HCT116 (cell line): Measurements from ENCODE around the gene FAM13A. TPM values are rescaled to one million over a fixed set of nuclear protein-coding genes. Genes with fewer than 3 reads are reported as not detected.

Source experiments
- ATAC-seq: fragments of 200-7000 bp; cut with Tn5 transposase; 2 replicates; pipeline ENCODE4 v1.9.1; 2020; ENCODE audit warnings: mild to moderate bottlenecking, moderate library complexity
- BruUV-seq: library from RNA; stranded (reverse); fragments of 400-500 nt; replicated peaks from 2 replicates; lab custom pipeline; 2021; lab: Mats Ljungman, UMichigan
- CTCF ChIA-PET: fragments of 300-600 bp; sonication (Branson Sonifier 250); formaldehyde crosslinking; loops from one replicate; lab custom pipeline; 2021; ENCODE audit warnings: antibody characterized with exemption; lab: Charles Lee
- POLR2A ChIA-PET: fragments of 300-600, 350-600 bp; sonication (Branson Sonifier 250); formaldehyde crosslinking; loops from one replicate; lab custom pipeline; 2021; ENCODE audit warnings: antibody characterized with exemption; lab: Charles Lee
- RAD21 ChIA-PET, 2 experiments: fragments of 300-600 bp; sonication (Branson Sonifier 250); formaldehyde crosslinking; loops; one replicate each; lab custom pipeline; 2023; ENCODE audit warnings: low total read pairs in 2 of 2; ENCODE audit not compliant: uncharacterized antibody in 2 of 2, unreplicated experiment in 2 of 2, low non-redundant PET in 1 of 2; lab: Charles Lee
- DNase-seq: peaks from one replicate; pipeline ENCODE4 v3.0.0-alpha.2; 2010; ENCODE audit warnings: low read depth, low spot score
- H2AFZ ChIP-seq: fragments of 200-600 bp; shearing (Covaris generic), sonication (generic); 2 replicates; pipeline ENCODE4 v1.6.1; 2017; ENCODE audit warnings: low read depth, mixed run types, mixed read lengths, antibody characterized with exemption, low read length; ENCODE audit not compliant: poor library complexity, severe bottlenecking
- H3K27ac ChIP-seq: 2 replicates; pipeline ENCODE4 v1.5.1; 2012; ENCODE audit warnings: low read depth, low read length
- H3K27me3 ChIP-seq: fragments of 200-600 bp; sonication (generic); 2 replicates; pipeline ENCODE4 v1.6.1; 2016; ENCODE audit warnings: mixed run types, low read length, mixed read lengths; ENCODE audit not compliant: insufficient read depth
- H3K36me3 ChIP-seq, 2 experiments: fragments of 200-500 bp in 1 of 2; fragments of 200-600 bp in 1 of 2; sonication (Bioruptor generic) in 1 of 2; sonication (generic) in 1 of 2; 2 replicates each; pipeline versions ENCODE4 v1.5.1 to v1.6.1; 2014 to 2016; ENCODE audit warnings: low read length in 2 of 2, inconsistent platforms in 1 of 2, mixed read lengths in 1 of 2, mixed run types in 1 of 2; ENCODE audit not compliant: insufficient read depth in 2 of 2, control insufficient read depth in 1 of 2
- H3K4me1 ChIP-seq, 2 experiments: fragments of 200-600 bp in 1 of 2; sonication (generic) in 1 of 2; 2 replicates each; pipeline versions ENCODE4 v1.5.1 to v1.6.1; 2012 to 2017; ENCODE audit warnings: low read length in 2 of 2, inconsistent platforms in 1 of 2, mild to moderate bottlenecking in 1 of 2, mixed read lengths in 1 of 2, mixed run types in 1 of 2, moderate library complexity in 1 of 2; ENCODE audit not compliant: insufficient read depth in 2 of 2, control insufficient read depth in 1 of 2
- H3K4me2 ChIP-seq: fragments of 200-600 bp; sonication (generic); 2 replicates; pipeline ENCODE4 v1.6.1; 2017; ENCODE audit warnings: mixed run types, low read length, mixed read lengths
- H3K4me3 ChIP-seq, 2 experiments: fragments of 200-600 bp in 1 of 2; sonication (generic) in 1 of 2; replicated peaks in 1 of 2; 2 replicates each; pipeline ENCODE4 v1.5.1; 2011 to 2016; ENCODE audit warnings: low read length in 2 of 2, control low read depth in 1 of 2, low read depth in 1 of 2, mild to moderate bottlenecking in 1 of 2, mixed read lengths in 1 of 2, mixed run types in 1 of 2
- H3K79me2 ChIP-seq: fragments of 200-600 bp; sonication (generic); 2 replicates; pipeline ENCODE4 v1.6.1; 2017; ENCODE audit warnings: mild to moderate bottlenecking, mixed run types, low read length, moderate library complexity, mixed read lengths; ENCODE audit not compliant: insufficient read depth
- H3K9ac ChIP-seq: fragments of 200-600 bp; sonication (generic); 2 replicates; pipeline ENCODE4 v1.6.1; 2016; ENCODE audit warnings: low read length, mixed read lengths
- H3K9me2 ChIP-seq: fragments of 200-600 bp; sonication (generic), shearing (Covaris generic); 2 replicates; pipeline ENCODE4 v1.6.1; 2017; ENCODE audit warnings: mixed run types, mild to moderate bottlenecking, moderate library complexity; ENCODE audit not compliant: insufficient read depth
- H3K9me3 ChIP-seq, 2 experiments: fragments of 200-500 bp in 1 of 2; fragments of 200-600 bp in 1 of 2; sonication (Bioruptor generic) in 1 of 2; sonication (generic) in 1 of 2; 2 replicates each; pipeline ENCODE4 v1.6.1; 2014 to 2017; ENCODE audit warnings: low read length in 2 of 2, mixed read lengths in 2 of 2, inconsistent platforms in 1 of 2, low read depth in 1 of 2, mild to moderate bottlenecking in 1 of 2, mixed run types in 1 of 2, moderate library complexity in 1 of 2; ENCODE audit not compliant: control insufficient read depth in 1 of 2, insufficient read depth in 1 of 2
- H4K20me1 ChIP-seq: fragments of 200-600 bp; sonication (generic), shearing (Covaris generic); 2 replicates; pipeline ENCODE4 v1.6.1; 2017; ENCODE audit warnings: mixed run types, mild to moderate bottlenecking, moderate library complexity; ENCODE audit not compliant: insufficient read depth
- CBX3 ChIP-seq: IDR thresholded peaks from 2 replicates; pipeline ENCODE4 v1.6.1; 2012; ENCODE audit warnings: low read depth
- EZH2 ChIP-seq: fragments of 200-600 bp; sonication (generic); IDR thresholded peaks from 2 replicates; pipeline ENCODE4 v1.6.1; 2017; ENCODE audit warnings: antibody characterized with exemption, mixed run types
- EZH2phosphoT487 ChIP-seq: fragments of 200-600 bp; IDR thresholded peaks from 2 replicates; pipeline ENCODE4 v1.6.1; 2018; ENCODE audit warnings: antibody characterized with exemption, borderline replicate concordance
- POLR2AphosphoS5 ChIP-seq: IDR thresholded peaks from 2 replicates; pipeline ENCODE4 v1.6.1; 2011; ENCODE audit warnings: mild to moderate bottlenecking, low read depth, low read length, moderate library complexity
- SRF ChIP-seq: IDR thresholded peaks from 2 replicates; pipeline ENCODE4 v1.6.1; 2012; ENCODE audit warnings: low read depth
- TCF7L2 ChIP-seq: IDR thresholded peaks from 2 replicates; pipeline ENCODE4 v1.7.0; 2011; ENCODE audit warnings: borderline replicate concordance, inconsistent platforms; ENCODE audit not compliant: insufficient read depth, insufficient read length; ENCODE audit errors: extremely low read depth
- ZFX ChIP-seq: fragments of 450-650 bp; IDR thresholded peaks from 2 replicates; pipeline ENCODE4 v1.6.1; 2017
- intact Hi-C: fragments of 100-400 bp; cut with micrococcal nuclease; formaldehyde crosslinking; loops from 2 replicates; pipeline ENCODE4 v1.10.0; 2022
- total RNA-seq: library from RNA; stranded (reverse); gene quantifications from one replicate; pipeline ENCODE4 v1.2.1, GENCODE V29; 2021; ENCODE audit not compliant: unreplicated experiment
- TF ChIP-seq, protein P1 (sequence below): IDR thresholded peaks from 2 replicates; pipeline ENCODE4 v1.6.1; 2012; ENCODE audit warnings: low read depth

FAM13A gene
- total RNA-seq, 1 experiment from 2014 or later: 17.2 TPM

DNA sequence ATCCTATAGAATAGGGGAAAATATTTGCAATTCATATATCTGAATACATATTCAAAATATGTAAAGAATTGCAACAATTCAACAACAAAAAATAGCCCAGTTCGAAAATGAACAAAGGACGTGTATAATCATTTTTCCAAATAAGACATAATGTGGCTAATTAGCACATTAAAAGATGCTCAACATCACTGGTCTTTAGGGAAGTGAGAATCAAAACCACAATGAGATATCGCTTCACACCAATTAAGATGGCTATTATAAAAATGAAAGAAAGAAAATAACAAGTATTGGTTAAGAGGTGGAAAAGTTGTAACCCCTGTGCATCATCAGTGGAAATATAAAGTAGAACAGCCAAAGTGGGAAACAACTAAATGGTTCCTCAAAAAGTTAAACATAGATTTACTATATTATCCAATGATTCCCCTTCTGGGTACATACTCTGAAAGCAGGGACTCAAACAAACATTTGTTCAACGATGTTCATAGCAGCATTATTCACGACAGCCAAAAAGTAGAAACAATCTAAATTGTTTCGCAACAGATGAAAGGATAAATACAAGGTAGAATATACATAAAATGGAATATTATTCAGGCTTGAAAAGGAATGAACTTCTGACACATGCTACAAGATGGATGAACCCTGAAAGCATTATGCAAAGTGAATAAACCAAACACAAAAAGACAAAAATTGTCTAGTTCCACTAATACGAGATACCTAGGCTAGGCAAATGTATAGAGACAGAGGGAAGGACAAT lies 12.7 kb downstream of the FAM13A start:
- no peak overlapping the region for H3K27ac ChIP-seq
- ChIA-PET POLR2A (no interaction called here), RAD21 (no interaction called here), CTCF (no interaction called here)
- no peaks in the 10 kb centered on the region for H3K9me3 ChIP-seq
- H3K36me3 ChIP-seq: no peaks in the 10 kb centered on the region
- H3K79me2 ChIP-seq: peaks cover 80% of the 10 kb centered on the region
- BruUV-seq: no TSS peak
- no peak overlapping the region for H2AFZ ChIP-seq
- intact Hi-C loops: no loop called here
- 0 out of 2 replicates have a peak, but pooled peaks cover 4% of the 10 kb centered on the region for H4K20me1 ChIP-seq
- no peaks in the 10 kb centered on the region for H3K9me2 ChIP-seq
- no peaks in the 10 kb centered on the region for H3K27me3 ChIP-seq
- H3K9ac ChIP-seq: no peak overlapping the region
- H3K4me2 ChIP-seq: no peak overlapping the region
- no peak overlapping the region for H3K4me3 ChIP-seq
- no peak for TF ChIP-seq POLR2AphosphoS5
- no peak for TF ChIP-seq EZH2
- no peak for TF ChIP-seq TCF7L2
- TF ChIP-seq CBX3: no peak
- no peak for TF ChIP-seq ZFX
- TF ChIP-seq SRF: no peak
- TF ChIP-seq EZH2phosphoT487: no peak
- TF ChIP-seq, protein P1, sequence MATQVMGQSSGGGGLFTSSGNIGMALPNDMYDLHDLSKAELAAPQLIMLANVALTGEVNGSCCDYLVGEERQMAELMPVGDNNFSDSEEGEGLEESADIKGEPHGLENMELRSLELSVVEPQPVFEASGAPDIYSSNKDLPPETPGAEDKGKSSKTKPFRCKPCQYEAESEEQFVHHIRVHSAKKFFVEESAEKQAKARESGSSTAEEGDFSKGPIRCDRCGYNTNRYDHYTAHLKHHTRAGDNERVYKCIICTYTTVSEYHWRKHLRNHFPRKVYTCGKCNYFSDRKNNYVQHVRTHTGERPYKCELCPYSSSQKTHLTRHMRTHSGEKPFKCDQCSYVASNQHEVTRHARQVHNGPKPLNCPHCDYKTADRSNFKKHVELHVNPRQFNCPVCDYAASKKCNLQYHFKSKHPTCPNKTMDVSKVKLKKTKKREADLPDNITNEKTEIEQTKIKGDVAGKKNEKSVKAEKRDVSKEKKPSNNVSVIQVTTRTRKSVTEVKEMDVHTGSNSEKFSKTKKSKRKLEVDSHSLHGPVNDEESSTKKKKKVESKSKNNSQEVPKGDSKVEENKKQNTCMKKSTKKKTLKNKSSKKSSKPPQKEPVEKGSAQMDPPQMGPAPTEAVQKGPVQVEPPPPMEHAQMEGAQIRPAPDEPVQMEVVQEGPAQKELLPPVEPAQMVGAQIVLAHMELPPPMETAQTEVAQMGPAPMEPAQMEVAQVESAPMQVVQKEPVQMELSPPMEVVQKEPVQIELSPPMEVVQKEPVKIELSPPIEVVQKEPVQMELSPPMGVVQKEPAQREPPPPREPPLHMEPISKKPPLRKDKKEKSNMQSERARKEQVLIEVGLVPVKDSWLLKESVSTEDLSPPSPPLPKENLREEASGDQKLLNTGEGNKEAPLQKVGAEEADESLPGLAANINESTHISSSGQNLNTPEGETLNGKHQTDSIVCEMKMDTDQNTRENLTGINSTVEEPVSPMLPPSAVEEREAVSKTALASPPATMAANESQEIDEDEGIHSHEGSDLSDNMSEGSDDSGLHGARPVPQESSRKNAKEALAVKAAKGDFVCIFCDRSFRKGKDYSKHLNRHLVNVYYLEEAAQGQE: no peak
- DNase-seq (no peak), ATAC-seq (no peak)
- H3K4me1 ChIP-seq: no peaks in the 10 kb centered on the region
